ENCODE data around the gene RAMP1.

The RAMP1 gene

DNA sequence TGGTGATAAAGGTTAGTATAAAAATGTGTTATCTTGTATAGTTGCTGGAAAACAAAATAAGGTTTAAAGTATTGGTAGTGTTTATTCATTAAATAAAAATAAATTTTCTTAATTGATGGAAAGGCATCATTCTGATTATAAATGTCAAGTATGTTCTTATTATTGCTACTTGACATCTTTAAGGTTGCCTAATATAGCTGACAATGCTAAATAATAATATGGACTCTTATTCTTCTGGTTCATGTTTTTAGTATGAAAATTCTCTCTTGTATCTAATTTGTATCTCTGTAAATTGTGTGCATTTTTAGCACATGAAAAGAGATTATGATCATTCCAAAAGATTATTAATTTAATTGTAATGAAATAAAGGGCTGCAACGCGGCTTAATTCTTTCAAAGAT lies 35.9 kb upstream of the RAMP1 start:
- no peaks in the 10 kb centered on the region for H3K36me3 ChIP-seq
- no peak for DNase-seq
- no peaks in the 10 kb centered on the region for H3K9me3 ChIP-seq (ENCODE audit: severe bottlenecking)
- no peak overlapping the region for H3K4me3 ChIP-seq (ENCODE audit: low read depth, low read length)
- TF ChIP-seq, protein P1, sequence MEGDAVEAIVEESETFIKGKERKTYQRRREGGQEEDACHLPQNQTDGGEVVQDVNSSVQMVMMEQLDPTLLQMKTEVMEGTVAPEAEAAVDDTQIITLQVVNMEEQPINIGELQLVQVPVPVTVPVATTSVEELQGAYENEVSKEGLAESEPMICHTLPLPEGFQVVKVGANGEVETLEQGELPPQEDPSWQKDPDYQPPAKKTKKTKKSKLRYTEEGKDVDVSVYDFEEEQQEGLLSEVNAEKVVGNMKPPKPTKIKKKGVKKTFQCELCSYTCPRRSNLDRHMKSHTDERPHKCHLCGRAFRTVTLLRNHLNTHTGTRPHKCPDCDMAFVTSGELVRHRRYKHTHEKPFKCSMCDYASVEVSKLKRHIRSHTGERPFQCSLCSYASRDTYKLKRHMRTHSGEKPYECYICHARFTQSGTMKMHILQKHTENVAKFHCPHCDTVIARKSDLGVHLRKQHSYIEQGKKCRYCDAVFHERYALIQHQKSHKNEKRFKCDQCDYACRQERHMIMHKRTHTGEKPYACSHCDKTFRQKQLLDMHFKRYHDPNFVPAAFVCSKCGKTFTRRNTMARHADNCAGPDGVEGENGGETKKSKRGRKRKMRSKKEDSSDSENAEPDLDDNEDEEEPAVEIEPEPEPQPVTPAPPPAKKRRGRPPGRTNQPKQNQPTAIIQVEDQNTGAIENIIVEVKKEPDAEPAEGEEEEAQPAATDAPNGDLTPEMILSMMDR (IDR thresholded peaks at IDR 0.05; ENCODE audit: low read depth, low read length), result no peak
- H3K27ac ChIP-seq, result no peak overlapping the region
- no peaks in the 10 kb centered on the region for H3K27me3 ChIP-seq (ENCODE audit: insufficient read depth, low read depth, severe bottlenecking)

DNA sequence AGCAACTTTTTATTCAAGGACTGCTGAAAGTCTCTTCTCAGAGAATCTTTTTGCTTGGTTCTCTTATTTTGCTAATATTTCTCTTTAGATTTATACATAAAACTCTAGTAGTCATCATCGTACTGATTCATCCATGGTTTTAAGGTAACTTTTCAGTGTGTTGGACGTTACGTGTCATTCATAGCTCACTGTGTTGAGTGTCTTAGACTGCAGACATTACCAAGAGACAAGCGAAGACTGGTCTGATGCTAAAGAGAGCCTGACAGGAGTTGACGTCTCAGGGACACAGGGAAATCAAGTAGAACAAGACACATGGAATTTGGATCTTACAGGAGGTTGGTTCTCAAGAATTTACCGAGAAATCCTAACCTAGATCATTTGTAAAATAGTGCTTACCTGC lies 35.3 kb upstream of the RAMP1 start:
- Histone ChIP-seq H3K27ac (no peak overlapping the region), H3K36me3 (no peaks in the 10 kb centered on the region), H3K9me3 (ENCODE audit: severe bottlenecking) (no peaks in the 10 kb centered on the region), H3K4me3 (ENCODE audit: low read depth, low read length) (no peak overlapping the region), H3K27me3 (ENCODE audit: insufficient read depth, low read depth, severe bottlenecking) (no peaks in the 10 kb centered on the region)
- TF ChIP-seq, protein P1 (IDR thresholded peaks at IDR 0.05; ENCODE audit: low read depth, low read length), result no peak
- DNase-seq, result no peak

DNA sequence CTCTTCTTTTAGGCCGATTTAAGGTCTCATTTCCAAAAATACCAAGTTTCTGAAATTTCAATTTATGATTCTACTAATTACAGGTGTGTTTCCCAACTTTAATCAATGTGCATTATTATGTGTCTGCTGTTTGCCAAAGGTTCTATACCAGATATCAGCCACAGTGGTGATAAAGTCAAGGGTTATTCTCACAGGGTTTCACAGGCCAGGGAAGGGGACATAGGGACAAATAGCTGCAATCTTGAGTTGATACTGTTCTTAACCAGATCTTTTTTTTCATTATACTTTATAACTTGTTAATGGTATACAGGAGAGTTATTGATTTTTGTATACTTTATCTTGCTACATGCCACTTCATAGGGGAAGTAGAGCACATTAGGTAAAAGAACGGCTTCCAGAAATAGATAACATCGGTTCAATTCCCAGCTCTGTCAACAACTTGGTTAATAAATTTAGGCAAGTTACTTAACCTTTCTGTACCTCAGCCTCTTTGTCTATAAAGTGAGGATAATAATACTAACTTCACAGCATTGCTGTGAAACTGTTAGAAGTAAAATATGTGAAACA lies 31.9 kb upstream of the RAMP1 start:
- Histone ChIP-seq H3K36me3 (no peaks in the 10 kb centered on the region), H3K4me3 (ENCODE audit: low read depth, low read length) (no peak overlapping the region), H3K27me3 (ENCODE audit: insufficient read depth, low read depth, severe bottlenecking) (no peaks in the 10 kb centered on the region), H3K9me3 (ENCODE audit: severe bottlenecking) (no peaks in the 10 kb centered on the region), H3K27ac (no peak overlapping the region)
- TF ChIP-seq, protein P1 (IDR thresholded peaks at IDR 0.05; ENCODE audit: low read depth, low read length), result no peak
- no peak for DNase-seq

DNA sequence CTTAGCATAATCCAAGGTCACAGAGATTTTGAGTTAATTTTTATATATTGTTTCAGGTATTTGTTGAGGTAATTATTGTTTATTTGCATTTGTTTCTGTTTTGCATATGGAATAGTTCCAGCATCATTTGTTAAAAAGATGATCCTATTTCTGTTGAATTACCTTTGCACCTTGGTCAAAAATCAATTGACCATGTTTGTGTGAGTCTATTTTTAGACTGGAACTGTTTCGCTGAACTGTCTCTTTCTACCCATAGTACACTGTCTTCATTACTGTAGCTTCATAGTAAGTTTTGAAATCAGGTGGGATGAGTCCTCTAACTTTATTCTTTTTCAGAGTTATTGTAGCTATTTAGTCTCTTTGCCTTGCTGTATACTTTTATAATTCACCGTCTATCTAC lies 28.9 kb upstream of the RAMP1 start:
- H3K36me3 ChIP-seq, result no peaks in the 10 kb centered on the region
- H3K9me3 ChIP-seq (ENCODE audit: severe bottlenecking), result no peaks in the 10 kb centered on the region
- H3K27ac ChIP-seq, result no peak overlapping the region
- TF ChIP-seq, protein P1 (IDR thresholded peaks at IDR 0.05; ENCODE audit: low read depth, low read length), result no peak
- H3K27me3 ChIP-seq (ENCODE audit: insufficient read depth, low read depth, severe bottlenecking), result no peaks in the 10 kb centered on the region
- H3K4me3 ChIP-seq (ENCODE audit: low read depth, low read length), result no peak overlapping the region
- DNase-seq, result no peak

DNA sequence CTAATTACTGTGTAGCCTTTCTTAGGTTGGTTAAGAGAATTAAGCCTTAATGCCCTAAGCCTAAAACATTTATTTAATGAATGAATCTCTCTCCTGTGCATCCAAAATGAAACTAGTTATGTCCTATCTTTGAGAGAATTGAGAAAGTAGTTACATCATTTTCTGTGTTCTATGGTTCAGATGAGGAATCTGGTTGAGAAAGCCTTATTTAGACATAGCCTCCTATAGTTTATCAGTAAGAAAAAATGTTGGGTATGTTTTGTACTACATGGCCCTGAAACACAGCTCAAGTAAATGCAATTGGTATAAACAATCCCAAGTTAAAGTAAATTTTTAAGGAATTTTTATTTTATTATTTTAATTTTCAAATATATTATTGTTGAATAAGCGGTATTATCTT lies 25.9 kb upstream of the RAMP1 start:
- Histone ChIP-seq H3K4me3 (ENCODE audit: low read depth, low read length) (no peak overlapping the region), H3K36me3 (no peaks in the 10 kb centered on the region), H3K9me3 (ENCODE audit: severe bottlenecking) (no peaks in the 10 kb centered on the region), H3K27ac (no peak overlapping the region), H3K27me3 (ENCODE audit: insufficient read depth, low read depth, severe bottlenecking) (no peaks in the 10 kb centered on the region)
- no peak for DNase-seq
- TF ChIP-seq, protein P1 (IDR thresholded peaks at IDR 0.05; ENCODE audit: low read depth, low read length), result no peak

DNA sequence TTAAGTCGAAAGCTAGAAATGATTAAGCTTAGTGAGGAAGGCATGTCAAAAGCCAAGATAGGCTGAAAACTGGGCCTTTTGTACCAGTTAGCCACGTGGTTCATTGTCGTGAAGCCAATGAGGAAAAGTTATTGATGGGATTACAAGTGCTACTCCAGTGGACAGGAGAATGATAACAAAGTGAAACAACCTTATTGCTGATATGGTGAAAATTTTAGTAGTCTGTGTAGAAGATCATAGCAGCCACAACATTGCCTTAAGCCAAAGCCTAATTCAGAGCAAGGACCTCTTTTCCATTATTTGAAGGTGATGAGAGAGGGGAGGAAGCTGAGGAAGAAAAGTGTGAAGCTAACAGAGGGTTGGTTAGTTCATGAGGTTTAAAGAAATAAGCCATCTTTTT lies 24.1 kb upstream of the RAMP1 start:
- TF ChIP-seq, protein P1 (IDR thresholded peaks at IDR 0.05; ENCODE audit: low read depth, low read length), result no peak
- DNase-seq, result no peak
- no peaks in the 10 kb centered on the region for H3K27me3 ChIP-seq (ENCODE audit: insufficient read depth, low read depth, severe bottlenecking)

More for the DNA sequence above, 24.1 kb upstream of the RAMP1 start:
- Histone ChIP-seq H3K4me3 (ENCODE audit: low read depth, low read length) (no peak overlapping the region), H3K36me3 (no peaks in the 10 kb centered on the region), H3K27ac (no peak overlapping the region), H3K9me3 (ENCODE audit: severe bottlenecking) (no peaks in the 10 kb centered on the region)
